Measurements from ENCODE around the gene VCY1B.
"Not testable (repeated sequence)": the region's sequence is repeated elsewhere in the genome, so short reads cannot be mapped to it uniquely, and the experiment has no call there.

Gene VCY1B

DNA sequence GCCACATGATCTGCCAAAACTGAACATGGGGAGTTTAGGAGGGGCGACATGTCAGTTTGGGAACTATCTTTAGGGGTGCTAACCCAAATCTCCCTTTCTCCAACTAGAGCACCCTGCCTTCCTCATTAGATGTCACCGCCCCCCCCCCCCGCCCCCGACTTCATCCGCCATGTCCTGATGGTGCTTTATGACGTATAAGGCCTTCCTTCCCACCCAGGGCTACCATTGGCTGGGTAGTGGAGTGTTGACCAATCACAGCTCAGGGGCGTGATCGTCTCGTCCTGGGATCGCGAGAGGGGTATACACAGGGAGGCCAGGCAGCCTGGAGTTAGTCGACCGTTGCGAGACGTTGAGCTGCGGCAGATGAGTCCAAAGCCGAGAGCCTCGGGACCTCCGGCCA lies at the start of gene VCY1B:
VCY1B (plus strand) TSS at position 301 of the 400 bp plus-strand sequence; CDS start at position 364, 63 bp downstream.
- DNase-seq (ENCODE audit: low read depth): not testable (repeated sequence)

- DNase-seq (ENCODE audit: low read depth): not testable (repeated sequence)
These were observed 44.1 kb upstream of the VCY1B start for GRCh38 chrY:14011916-14012315.

GRCh38 chrY:14030395-14030794 lies 25.6 kb upstream of the VCY1B start:
- DNase-seq (ENCODE audit: low read depth): not testable (repeated sequence)

DNA sequence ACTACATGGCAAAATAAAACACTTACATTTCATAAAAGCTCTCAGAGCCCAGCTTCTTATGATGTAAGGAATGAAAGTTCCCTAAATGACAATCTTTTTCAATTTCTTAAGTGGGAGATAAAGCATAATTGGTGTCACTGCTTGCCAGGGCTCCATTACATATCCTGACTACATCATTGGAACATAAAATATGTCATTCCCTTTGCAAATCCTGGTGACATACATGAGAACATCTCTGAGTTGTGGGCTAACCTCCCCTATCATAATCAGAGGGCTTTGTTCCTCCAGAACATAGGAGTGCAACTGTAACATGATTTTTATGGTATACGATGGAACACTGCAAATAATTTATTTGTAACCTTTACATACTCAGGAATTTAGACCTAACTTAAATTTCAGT lies 29.9 kb downstream of the VCY1B start:
- no peak for DNase-seq (ENCODE audit: low read depth)
